HG03575 (cell line): Measurements from ENCODE around the gene ANAPC7.
"Not testable (repeated sequence)": the region's sequence is repeated elsewhere in the genome, so short reads cannot be mapped to it uniquely, and the experiment has no call there.

ENCODE experiments used
- ATAC-seq: cut with Tn5 transposase; IDR thresholded peaks from one replicate; pipeline ENCODE4 v1.9.1; 2021; ENCODE audit not compliant: unreplicated experiment, insufficient number of reproducible peaks, low FRiP score; ENCODE audit errors: extremely low read depth

Gene ANAPC7

GRCh38 chr12:110353211-110353965 is 50.1 kb downstream of the ANAPC7 start:
- ATAC-seq, result no peak

- no peak for ATAC-seq
Measured at GRCh38 chr12:110352401-110352800, 51.1 kb downstream of the ANAPC7 start.

GRCh38 chr12:110351119-110351518 is 52.4 kb downstream of the ANAPC7 start:
- no peak for ATAC-seq

- ATAC-seq, result no peak
Measured at GRCh38 chr12:110349514-110350151, 53.9 kb downstream of the ANAPC7 start.

GRCh38 chr12:110349096-110349495 is 54.4 kb downstream of the ANAPC7 start:
- no peak for ATAC-seq

- no peak for ATAC-seq
Measured at GRCh38 chr12:110348431-110349059, 55.0 kb downstream of the ANAPC7 start.

GRCh38 chr12:110347767-110348166 is 55.7 kb downstream of the ANAPC7 start:
- no peak for ATAC-seq

- ATAC-seq, result no peak
Measured at GRCh38 chr12:110345963-110346362, 57.5 kb downstream of the ANAPC7 start.

GRCh38 chr12:110345176-110345661 is 58.3 kb downstream of the ANAPC7 start:
- ATAC-seq, result no peak

GRCh38 chr12:110344657-110345056 is 58.9 kb downstream of the ANAPC7 start:
- no peak for ATAC-seq

GRCh38 chr12:110343736-110344555 is 59.6 kb downstream of the ANAPC7 start:
- no peak for ATAC-seq

- no peak for ATAC-seq
Measured at GRCh38 chr12:110343114-110343513, 60.4 kb downstream of the ANAPC7 start.

- ATAC-seq, result no peak
Measured at GRCh38 chr12:110342157-110342556, 61.4 kb downstream of the ANAPC7 start.

GRCh38 chr12:110340706-110341105 is 62.8 kb downstream of the ANAPC7 start:
- ATAC-seq, result no peak

GRCh38 chr12:110340261-110340660 is 63.2 kb downstream of the ANAPC7 start:
- not testable (repeated sequence) for ATAC-seq

GRCh38 chr12:110339184-110339952 is 64.1 kb downstream of the ANAPC7 start:
- no peak for ATAC-seq

- ATAC-seq, result no peak
Measured at GRCh38 chr12:110338754-110339153, 64.8 kb downstream of the ANAPC7 start.

- no peak for ATAC-seq
Measured at GRCh38 chr12:110337912-110338710, 65.4 kb downstream of the ANAPC7 start.
